Nephron (organoid): ENCODE data around the gene ADAMTS1.

ENCODE experiments used
- H3K27ac Mint-ChIP-seq, 3 experiments: 2 replicates each; pipeline ENCODE4 v1.8.0; 2020; ENCODE audit warnings: mixed read lengths in 3 of 3, mild to moderate bottlenecking in 2 of 3, moderate library complexity in 1 of 3
- H3K27me3 Mint-ChIP-seq: 2 replicates; pipeline ENCODE4 v1.8.0; 2021; ENCODE audit warnings: low read depth, mild to moderate bottlenecking, moderate library complexity, mixed read lengths
- H3K36me3 Mint-ChIP-seq: 2 replicates; pipeline ENCODE4 v1.8.0; 2020; ENCODE audit warnings: low read depth, mixed read lengths
- H3K4me1 Mint-ChIP-seq: 2 replicates; pipeline ENCODE4 v1.8.0; 2020; ENCODE audit warnings: mixed read lengths
- H3K4me3 Mint-ChIP-seq, 3 experiments: 2 replicates each; pipeline ENCODE4 v1.8.0; 2020; ENCODE audit warnings: mild to moderate bottlenecking in 3 of 3, mixed read lengths in 3 of 3, moderate library complexity in 2 of 3
- H3K9me3 Mint-ChIP-seq: 2 replicates; pipeline ENCODE4 v1.8.0; 2020; ENCODE audit warnings: mixed read lengths
- CTCF ChIP-seq, 3 experiments: fragments of 200-600 bp; sonication (generic); IDR thresholded peaks; one replicate each; pipeline ENCODE4 v1.5.0; 2021; ENCODE audit warnings: antibody characterized with exemption in 3 of 3; ENCODE audit not compliant: unreplicated experiment in 3 of 3

ADAMTS1 gene

GRCh38 chr21:26842974-26843932 lies 2.0 kb downstream of the ADAMTS1 start:
- Mint-ChIP-seq H3K27ac (peak overlapping the region; percentile 90 to 99 (median 96)), H3K36me3 (peaks cover 48% of the 10 kb centered on the region), H3K4me3 (peak overlapping the region; percentile 97 to 99 (median 98)), H3K27me3 (no peaks in the 10 kb centered on the region), H3K4me1 (peaks cover 56% of the 10 kb centered on the region), H3K9me3 (no peaks in the 10 kb centered on the region)
- TF ChIP-seq CTCF (IDR thresholded peaks at IDR 0.05; ENCODE audit: unreplicated experiment in 3 of 3), result peak in 2 of 3 experiments; percentile 31 to 39

GRCh38 chr21:26842300-26842699 lies 2.9 kb downstream of the ADAMTS1 start:
- Mint-ChIP-seq H3K27me3 (no peaks in the 10 kb centered on the region), H3K4me3 (peak overlapping the region; percentile 97 to 99 (median 98)), H3K36me3 (peaks cover 58% of the 10 kb centered on the region), H3K9me3 (no peaks in the 10 kb centered on the region), H3K4me1 (peaks cover 55% of the 10 kb centered on the region), H3K27ac (peak overlapping the region; percentile 90 to 99 (median 96))
- no peak for TF ChIP-seq CTCF (IDR thresholded peaks at IDR 0.05; ENCODE audit: unreplicated experiment in 3 of 3)

- H3K36me3 Mint-ChIP-seq, result peaks cover 67% of the 10 kb centered on the region
- peak overlapping the region; percentile 72 to 86 (median 84) for H3K4me3 Mint-ChIP-seq
- no peak for TF ChIP-seq CTCF (IDR thresholded peaks at IDR 0.05; ENCODE audit: unreplicated experiment in 3 of 3)
- H3K9me3 Mint-ChIP-seq, result no peaks in the 10 kb centered on the region
- peak overlapping the region; percentile 15 to 57 (median 42) for H3K27ac Mint-ChIP-seq
- no peaks in the 10 kb centered on the region for H3K27me3 Mint-ChIP-seq
- H3K4me1 Mint-ChIP-seq, result peaks cover 51% of the 10 kb centered on the region
These were observed 4.3 kb downstream of the ADAMTS1 start for GRCh38 chr21:26840912-26841311.

GRCh38 chr21:26840201-26840600 lies 5.0 kb downstream of the ADAMTS1 start:
- Mint-ChIP-seq H3K36me3 (peaks cover 73% of the 10 kb centered on the region), H3K27ac (peak overlapping the region in 2 of 3 experiments; percentile 15 to 57), H3K4me1 (peaks cover 51% of the 10 kb centered on the region), H3K4me3 (peak overlapping the region; percentile 72 to 86 (median 84)), H3K9me3 (no peaks in the 10 kb centered on the region), H3K27me3 (no peaks in the 10 kb centered on the region)
- TF ChIP-seq CTCF (IDR thresholded peaks at IDR 0.05; ENCODE audit: unreplicated experiment in 3 of 3), result no peak

- Mint-ChIP-seq H3K9me3 (no peaks in the 10 kb centered on the region), H3K4me3 (peak overlapping the region; percentile 6 to 28 (median 7)), H3K27me3 (no peaks in the 10 kb centered on the region), H3K4me1 (peaks cover 57% of the 10 kb centered on the region), H3K27ac (peak overlapping the region in 1 of 3 experiments; percentile 1), H3K36me3 (peaks cover 66% of the 10 kb centered on the region)
- TF ChIP-seq CTCF (IDR thresholded peaks at IDR 0.05; ENCODE audit: unreplicated experiment in 3 of 3), result no peak
These were observed 7.7 kb downstream of the ADAMTS1 start for GRCh38 chr21:26837539-26837938.
